Epithelial cell of proximal tubule (primary cell): ENCODE measurements around the gene INPP4A. TPM values are rescaled to one million over a fixed set of nuclear protein-coding genes. Genes with fewer than 3 reads are reported as not detected.
A peak's percentile ranks its signal among the peaks of the same experiment; 100 is the strongest.

ENCODE experiments used
- DNase-seq: peaks from one replicate; pipeline ENCODE4 v3.0.0-alpha.2; 2011; ENCODE audit warnings: low read depth
- H3K4me3 ChIP-seq: 2 replicates; pipeline ENCODE4 v1.5.1; 2011; ENCODE audit warnings: low read depth, mild to moderate bottlenecking, low read length
- total RNA-seq: library from RNA; depleted of rRNA; stranded (reverse); fragments of >200 nt; gene quantifications from 2 replicates; pipeline ENCODE4 v1.2.3, GENCODE V29; 2015
- TF ChIP-seq, protein P1 (sequence below): conservative IDR thresholded peaks from 2 replicates; pipeline ENCODE4 v1.5.1; 2012; ENCODE audit warnings: low read depth, mild to moderate bottlenecking, low read length

Gene INPP4A
- total RNA-seq, 1 donor from 2014 or later = 12.2 TPM

DNA sequence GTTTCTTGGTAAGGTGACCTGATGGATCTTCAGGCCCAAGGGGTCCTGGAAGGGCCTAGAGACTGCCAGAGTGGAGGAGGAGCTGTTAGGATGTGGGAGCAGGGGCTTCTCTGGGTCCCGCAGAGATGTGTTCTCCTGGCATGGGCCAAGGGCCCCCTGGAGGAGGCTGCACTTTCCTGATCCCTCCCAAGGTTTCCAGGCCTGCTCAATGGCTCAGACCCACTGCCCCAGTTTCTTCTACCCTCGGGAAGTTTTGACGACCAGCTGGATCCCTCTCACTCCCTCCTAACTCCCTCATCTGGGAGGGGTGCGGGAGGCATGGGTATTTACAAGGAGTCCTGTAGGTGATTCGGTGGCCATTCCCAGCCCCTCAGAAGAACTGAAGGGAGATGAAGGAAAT, 127.6 kb downstream of the INPP4A start:
- no peak overlapping the region for H3K4me3 ChIP-seq
- TF ChIP-seq, protein P1, sequence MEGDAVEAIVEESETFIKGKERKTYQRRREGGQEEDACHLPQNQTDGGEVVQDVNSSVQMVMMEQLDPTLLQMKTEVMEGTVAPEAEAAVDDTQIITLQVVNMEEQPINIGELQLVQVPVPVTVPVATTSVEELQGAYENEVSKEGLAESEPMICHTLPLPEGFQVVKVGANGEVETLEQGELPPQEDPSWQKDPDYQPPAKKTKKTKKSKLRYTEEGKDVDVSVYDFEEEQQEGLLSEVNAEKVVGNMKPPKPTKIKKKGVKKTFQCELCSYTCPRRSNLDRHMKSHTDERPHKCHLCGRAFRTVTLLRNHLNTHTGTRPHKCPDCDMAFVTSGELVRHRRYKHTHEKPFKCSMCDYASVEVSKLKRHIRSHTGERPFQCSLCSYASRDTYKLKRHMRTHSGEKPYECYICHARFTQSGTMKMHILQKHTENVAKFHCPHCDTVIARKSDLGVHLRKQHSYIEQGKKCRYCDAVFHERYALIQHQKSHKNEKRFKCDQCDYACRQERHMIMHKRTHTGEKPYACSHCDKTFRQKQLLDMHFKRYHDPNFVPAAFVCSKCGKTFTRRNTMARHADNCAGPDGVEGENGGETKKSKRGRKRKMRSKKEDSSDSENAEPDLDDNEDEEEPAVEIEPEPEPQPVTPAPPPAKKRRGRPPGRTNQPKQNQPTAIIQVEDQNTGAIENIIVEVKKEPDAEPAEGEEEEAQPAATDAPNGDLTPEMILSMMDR = no peak
- DNase-seq = no peak

DNA sequence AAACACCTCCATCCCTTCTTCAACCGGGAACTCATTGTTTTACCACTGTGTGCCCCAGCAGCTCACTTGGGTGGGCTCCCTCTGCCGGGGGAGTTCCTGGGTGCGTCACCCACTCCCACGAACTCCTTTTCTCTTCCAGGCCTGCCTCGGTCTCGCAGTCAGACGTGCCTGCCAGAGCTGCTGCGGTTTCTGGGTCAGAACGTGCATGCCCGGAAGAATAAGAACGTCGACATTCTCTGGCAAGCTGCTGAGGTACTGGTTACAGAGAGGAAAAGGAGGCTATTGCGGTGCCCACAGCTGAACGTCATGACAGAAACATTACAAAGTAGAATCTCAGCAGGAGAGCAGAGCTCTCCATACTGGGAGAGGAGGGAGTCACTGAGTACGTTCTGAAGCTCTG, 128.0 kb downstream of the INPP4A start:
- no peak for DNase-seq
- TF ChIP-seq, protein P1 = no peak
- no peak overlapping the region for H3K4me3 ChIP-seq

DNA sequence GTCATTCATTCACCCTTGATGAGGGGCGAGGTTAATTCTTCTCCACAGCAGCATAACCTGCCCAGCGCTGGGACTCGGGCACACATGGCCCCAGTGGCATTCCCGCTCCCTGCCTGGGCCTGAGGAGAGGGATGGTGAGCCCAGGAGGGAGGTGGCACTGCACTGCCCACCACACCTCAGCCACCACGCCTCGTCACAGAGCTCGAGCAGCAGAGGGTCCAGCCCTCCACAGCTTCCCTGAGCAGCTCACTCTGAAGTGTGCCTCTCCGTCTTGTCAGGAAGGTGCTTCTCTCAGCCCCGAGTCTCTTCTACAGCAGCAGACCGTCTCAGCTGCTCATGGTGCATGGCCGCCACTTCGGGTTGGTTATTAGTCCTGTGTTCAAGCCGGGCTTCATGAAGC, 128.8 kb downstream of the INPP4A start:
- no peak overlapping the region for H3K4me3 ChIP-seq
- TF ChIP-seq, protein P1 = no peak
- no peak for DNase-seq

DNA sequence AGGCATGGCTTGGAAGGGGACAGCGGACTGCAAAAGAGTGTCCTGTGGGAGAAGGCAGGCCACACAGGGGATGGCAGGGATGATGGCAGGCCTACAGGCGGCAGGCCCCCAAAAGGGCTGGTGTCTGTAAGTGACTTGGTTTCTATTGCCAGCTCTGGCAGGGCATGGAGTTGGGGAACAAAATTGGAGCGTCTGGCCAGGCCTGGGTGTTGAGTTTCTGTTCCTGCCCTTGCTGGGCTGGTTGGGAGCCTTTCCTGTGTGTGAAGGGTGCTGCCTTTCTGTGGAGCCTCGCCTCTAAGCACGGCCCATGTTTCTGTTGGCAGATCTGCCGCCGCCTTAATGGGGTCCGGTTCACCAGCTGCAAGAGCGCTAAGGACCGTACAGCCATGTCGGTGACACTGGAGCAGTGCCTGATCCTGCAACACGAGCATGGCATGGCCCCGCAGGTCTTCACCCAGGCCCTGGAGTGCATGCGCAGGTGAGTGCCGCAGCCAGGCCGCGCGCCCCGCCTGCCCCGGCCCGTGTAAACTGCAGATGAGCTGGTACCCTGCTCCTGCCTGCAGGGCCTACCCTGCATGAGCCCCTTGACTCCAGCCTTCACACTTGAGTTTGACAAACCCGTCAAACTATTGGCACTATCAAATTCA, 132.1 kb downstream of the INPP4A start:
- no peak for DNase-seq
- TF ChIP-seq, protein P1 = no peak
- no peak overlapping the region for H3K4me3 ChIP-seq

DNA sequence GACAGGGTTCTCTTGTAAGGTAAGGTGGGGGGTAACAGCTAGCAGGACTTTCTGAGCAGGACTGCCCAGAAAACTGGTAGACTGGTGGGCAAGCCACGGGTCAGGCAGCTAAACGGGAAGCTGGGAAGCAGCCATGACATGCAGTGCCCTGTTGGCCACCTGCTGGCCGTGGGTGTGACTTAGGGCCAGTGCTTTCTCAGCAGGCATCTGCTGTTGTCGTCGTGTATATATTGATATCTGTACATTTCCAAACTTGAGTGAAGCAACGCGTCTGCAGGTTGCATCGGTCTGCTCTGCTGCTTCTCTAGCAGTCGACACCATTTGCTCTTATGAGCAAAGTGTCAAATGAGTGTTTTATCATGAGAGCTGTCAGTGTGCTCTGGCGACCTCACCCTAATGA, 132.7 kb downstream of the INPP4A start:
- H3K4me3 ChIP-seq = no peak overlapping the region
- TF ChIP-seq, protein P1 = peak; percentile 22
- no peak for DNase-seq

DNA sequence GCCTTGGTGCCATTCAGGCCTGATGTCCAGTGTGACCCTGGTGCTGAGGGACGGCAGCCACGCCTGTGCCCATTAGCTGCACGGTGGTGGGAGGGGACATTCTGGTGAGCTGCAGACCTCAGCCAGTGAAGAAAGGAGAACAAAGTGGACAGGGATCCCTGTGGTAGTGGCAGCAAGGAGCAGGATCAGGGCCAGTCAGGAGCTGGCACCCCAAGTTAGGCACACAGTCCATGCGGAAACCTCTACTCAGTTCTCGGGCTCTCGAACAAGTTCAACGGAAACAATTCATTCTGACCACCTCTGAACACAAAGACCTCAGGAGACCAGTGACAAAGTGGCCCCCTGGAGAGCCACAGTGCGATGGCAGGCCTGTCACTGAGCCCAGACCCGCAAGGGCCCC, 133.6 kb downstream of the INPP4A start:
- no peak for DNase-seq
- TF ChIP-seq, protein P1 = no peak
- no peak overlapping the region for H3K4me3 ChIP-seq

DNA sequence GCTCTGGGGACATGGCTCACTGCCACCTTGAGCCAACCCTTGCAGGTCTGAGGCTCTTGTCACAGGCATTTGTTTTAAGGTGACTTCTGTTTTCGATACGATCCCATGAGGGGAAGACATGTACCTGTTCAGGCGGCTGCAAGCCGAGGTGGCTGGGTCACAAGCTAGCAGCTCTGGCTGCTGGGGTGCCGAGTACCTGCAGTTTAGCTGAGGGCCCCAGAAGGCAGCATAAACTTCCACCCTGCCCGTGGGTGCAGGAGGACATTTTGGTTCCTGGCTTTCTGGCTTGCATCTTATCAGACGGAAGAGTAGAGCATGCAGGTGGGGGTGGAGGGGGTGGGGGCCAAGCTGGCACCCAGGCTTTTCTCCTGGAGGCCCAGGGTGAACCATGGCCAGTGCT, 135.3 kb downstream of the INPP4A start:
- DNase-seq = no peak
- H3K4me3 ChIP-seq = no peak overlapping the region
- TF ChIP-seq, protein P1 = no peak
